ENCODE data around the gene SLIT3. TPM values are rescaled to one million over a fixed set of nuclear protein-coding genes. Genes with fewer than 3 reads are reported as not detected.
A peak's percentile ranks its signal among the peaks of the same experiment; 100 is the strongest.

Gene SLIT3
- total RNA-seq, 1 donor from 2014 or later: 3.1 TPM

DNA sequence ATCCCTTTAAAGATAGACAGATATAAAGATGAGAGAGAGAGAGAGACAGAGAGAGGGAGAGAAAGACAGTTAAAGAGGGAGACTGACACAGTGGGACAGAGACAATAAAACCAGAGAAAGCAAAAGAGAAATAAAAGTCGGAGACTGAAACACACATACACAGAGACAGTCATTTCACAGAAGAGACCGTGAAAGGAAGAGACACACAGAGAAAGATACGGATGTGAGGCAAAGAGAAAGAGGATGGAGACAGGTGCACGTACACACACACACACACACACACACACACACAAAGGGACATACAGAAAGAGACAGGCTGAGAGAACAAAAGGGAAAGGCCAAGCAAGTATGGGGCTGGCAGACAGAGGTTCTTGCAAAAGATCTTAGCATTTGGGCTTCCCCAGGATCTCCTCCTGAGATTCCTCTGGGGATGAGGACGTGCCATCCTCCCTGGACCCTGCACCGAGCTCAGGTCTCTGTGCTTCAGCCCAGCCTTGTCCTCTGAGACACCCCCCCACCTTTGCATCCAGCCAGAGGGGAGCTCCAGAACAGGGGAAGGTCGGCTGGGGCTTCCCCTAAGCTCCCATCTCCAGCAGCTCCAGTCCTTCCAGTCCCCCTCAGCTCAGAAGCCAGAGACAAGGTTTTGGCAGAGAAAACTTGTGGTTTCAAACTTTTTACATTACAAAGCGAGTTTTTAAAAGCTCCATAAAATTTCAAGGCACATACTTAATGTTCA, 403.4 kb downstream of the SLIT3 start:
- no peak overlapping the region for H3K4me3 ChIP-seq (ENCODE audit: low read depth, low read length)
- no peak for DNase-seq (ENCODE audit: low read depth)
- TF ChIP-seq, protein P1, sequence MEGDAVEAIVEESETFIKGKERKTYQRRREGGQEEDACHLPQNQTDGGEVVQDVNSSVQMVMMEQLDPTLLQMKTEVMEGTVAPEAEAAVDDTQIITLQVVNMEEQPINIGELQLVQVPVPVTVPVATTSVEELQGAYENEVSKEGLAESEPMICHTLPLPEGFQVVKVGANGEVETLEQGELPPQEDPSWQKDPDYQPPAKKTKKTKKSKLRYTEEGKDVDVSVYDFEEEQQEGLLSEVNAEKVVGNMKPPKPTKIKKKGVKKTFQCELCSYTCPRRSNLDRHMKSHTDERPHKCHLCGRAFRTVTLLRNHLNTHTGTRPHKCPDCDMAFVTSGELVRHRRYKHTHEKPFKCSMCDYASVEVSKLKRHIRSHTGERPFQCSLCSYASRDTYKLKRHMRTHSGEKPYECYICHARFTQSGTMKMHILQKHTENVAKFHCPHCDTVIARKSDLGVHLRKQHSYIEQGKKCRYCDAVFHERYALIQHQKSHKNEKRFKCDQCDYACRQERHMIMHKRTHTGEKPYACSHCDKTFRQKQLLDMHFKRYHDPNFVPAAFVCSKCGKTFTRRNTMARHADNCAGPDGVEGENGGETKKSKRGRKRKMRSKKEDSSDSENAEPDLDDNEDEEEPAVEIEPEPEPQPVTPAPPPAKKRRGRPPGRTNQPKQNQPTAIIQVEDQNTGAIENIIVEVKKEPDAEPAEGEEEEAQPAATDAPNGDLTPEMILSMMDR (conservative IDR thresholded peaks at IDR 0.05; ENCODE audit: low read depth, low read length): no peak

DNA sequence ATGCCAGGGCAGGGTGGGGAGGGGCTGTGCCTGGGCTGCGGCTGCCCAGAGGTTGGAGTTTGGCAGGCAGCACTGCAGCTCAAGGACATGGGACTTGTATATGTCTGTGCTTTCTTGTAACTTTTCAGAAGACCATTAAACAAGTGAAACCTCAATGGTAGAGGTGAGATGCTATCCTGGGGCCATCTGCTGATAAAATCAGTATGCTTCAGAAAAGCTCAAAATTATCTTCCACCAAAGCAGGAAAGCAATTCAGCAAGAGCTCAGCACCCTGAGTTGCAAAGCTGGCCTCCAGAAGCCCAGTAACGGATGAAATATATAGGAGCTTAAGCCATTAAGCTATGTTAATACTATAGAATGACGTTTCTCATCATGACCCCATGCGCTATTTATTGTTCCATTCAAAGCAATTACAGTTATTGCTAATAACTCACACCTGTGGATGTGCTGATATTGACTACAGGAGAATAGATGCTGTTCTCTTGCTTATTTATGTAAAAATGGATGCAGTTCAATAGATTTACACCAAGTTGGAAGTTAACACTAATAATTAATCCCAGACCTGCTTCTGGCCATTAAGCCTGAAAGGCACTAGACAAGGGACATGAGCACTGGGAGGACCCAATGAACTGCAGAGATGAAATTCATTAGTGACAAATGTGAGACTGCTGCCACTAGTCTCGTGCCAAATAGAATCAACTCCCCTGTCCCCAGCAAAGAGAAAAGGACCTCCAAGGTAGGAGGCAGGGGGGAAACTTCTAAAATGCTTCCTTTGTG, 405.5 kb downstream of the SLIT3 start:
- H3K4me3 ChIP-seq (ENCODE audit: low read depth, low read length): no peak overlapping the region
- DNase-seq (ENCODE audit: low read depth): no peak
- TF ChIP-seq, protein P1 (conservative IDR thresholded peaks at IDR 0.05; ENCODE audit: low read depth, low read length): no peak

GRCh38 chr5:168893283-168893682, 407.7 kb downstream of the SLIT3 start:
- TF ChIP-seq, protein P1 (conservative IDR thresholded peaks at IDR 0.05; ENCODE audit: low read depth, low read length): no peak
- no peak for DNase-seq (ENCODE audit: low read depth)
- H3K4me3 ChIP-seq (ENCODE audit: low read depth, low read length): no peak overlapping the region

DNA sequence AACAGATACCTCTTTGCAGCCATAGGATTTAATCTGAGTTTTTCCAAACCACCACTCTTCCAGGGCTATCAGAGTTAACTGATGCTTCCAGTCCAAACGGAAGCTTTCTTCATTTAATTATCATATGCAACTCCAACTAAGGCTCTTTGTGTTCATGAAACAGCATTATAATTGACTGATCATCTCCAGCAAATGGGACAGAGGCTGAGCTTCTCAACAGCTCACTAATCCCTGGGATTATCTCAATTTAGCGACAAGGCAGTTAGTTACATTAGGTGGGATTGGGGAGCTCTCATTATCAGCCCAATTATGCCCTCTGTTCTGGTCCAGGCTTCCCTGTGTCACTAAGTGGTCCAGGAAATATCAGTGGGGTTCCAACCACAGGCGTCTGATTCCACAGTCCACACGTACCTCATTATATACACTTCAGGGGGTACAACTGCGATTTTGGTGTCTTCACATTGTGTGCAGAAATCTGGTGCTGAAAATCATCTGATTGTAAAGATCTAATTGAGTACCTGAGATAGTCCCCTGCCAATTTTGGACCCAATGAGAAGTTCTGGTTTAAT, 408.2 kb downstream of the SLIT3 start:
- TF ChIP-seq, protein P1 (conservative IDR thresholded peaks at IDR 0.05; ENCODE audit: low read depth, low read length): no peak
- H3K4me3 ChIP-seq (ENCODE audit: low read depth, low read length): no peak overlapping the region
- no peak for DNase-seq (ENCODE audit: low read depth)

- H3K4me3 ChIP-seq (ENCODE audit: low read depth, low read length): no peak overlapping the region
- DNase-seq (ENCODE audit: low read depth): no peak
- TF ChIP-seq, protein P1 (conservative IDR thresholded peaks at IDR 0.05; ENCODE audit: low read depth, low read length): peak; percentile 20
Measured at GRCh38 chr5:168890816-168891812, 409.8 kb downstream of the SLIT3 start.

DNA sequence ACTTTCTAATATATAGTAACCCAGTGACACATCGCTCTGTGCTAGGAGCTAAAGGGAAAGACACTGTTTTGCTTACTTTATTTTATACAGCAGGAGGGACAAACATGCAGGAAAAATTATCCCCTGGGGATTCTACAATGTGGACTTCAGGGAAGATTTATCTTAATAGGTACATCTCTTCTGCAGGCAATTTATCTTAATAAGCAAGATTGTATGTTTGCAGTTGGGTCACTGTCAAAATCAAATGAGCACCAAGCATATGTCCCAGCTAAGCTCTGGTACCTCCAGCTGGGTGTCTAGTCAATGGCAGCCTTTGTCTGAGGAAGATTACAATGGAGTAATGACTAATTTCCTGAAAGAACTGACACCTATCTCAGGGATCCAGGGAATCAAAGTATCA, 411.9 kb downstream of the SLIT3 start:
- H3K4me3 ChIP-seq (ENCODE audit: low read depth, low read length): no peak overlapping the region
- TF ChIP-seq, protein P1 (conservative IDR thresholded peaks at IDR 0.05; ENCODE audit: low read depth, low read length): no peak
- no peak for DNase-seq (ENCODE audit: low read depth)
